Measurements from ENCODE around the gene OR52K2.

- TF ChIP-seq POLR2AphosphoS5 (IDR thresholded peaks at IDR 0.05; ENCODE audit: low read depth, low read length) (no peak), TAF1 (IDR thresholded peaks at IDR 0.05; ENCODE audit: borderline replicate concordance, low read depth, low read length) (no peak), POLR2A (IDR thresholded peaks at IDR 0.05; ENCODE audit: low read depth, low read length) (no peak)
These were observed 10.4 kb downstream of the OR52K2 start for GRCh38 chr11:4459500-4459899.
